RWPE1 (cell line): ENCODE results near the gene PTPRN2.

ENCODE experiments used
- CTCF ChIA-PET: fragments of 350-600 bp; sonication (Branson Sonifier 250); formaldehyde crosslinking; extraction: SDS; loops from one replicate; lab custom pipeline; 2021; lab: Yijun Ruan, JAX
- POLR2A ChIA-PET: fragments of 400-600 bp; formaldehyde crosslinking; extraction: SDS; loops from one replicate; lab custom pipeline; 2020; ENCODE audit warnings: antibody characterized with exemption; ENCODE audit not compliant: low non-redundant PET; lab: Yijun Ruan, JAX
- DNase-seq: peaks from one replicate; pipeline ENCODE4 v3.0.0; 2012; ENCODE audit warnings: low spot score
- H3K27ac ChIP-seq: fragments of 450-650 bp; 2 replicates; pipeline ENCODE4 v1.5.1; 2017
- TF ChIP-seq, protein P1 (sequence below): fragments of 450-650 bp; conservative IDR thresholded peaks from 2 replicates; pipeline ENCODE4 v1.5.1; 2017; ENCODE audit warnings: low read depth, mild to moderate bottlenecking

The PTPRN2 gene

DNA sequence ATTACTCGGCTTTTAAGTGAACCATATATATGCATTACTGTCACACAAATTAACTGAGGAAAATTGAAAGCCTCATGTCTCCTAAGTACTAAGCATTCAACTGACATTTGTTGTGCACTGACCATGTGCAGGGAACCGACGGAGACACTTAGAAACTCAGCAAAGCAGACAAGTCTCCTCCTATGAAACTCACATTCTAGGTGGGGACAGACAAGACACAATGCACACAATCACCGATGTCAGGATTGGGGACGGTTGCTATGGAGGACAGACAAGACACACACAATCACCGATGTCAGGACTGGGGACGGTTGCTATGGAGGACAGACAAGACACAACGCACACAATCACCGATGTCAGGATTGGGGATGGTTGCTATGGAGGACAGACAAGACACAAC is 134.0 kb downstream of the PTPRN2 start:
- no peak for DNase-seq

DNA sequence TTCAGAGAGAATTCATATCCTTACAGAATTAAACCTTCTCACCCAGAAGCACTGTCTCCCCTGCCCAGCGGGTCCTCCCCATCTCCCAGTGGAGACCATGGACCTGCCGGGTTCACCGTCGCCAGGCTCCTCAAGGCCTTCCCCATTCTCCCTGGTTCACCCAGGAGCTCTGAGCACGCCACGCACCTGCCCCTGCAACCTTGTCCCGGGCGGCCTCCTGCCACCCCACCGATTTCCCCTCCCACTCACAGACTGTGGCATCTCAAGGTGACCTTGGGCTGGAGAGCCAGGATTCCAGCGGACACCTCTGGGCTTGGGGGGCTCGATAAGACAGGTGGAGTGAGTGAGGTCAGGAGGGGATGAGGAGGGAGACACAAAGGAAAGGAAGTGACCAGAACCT is 135.3 kb downstream of the PTPRN2 start:
- no peak overlapping the region for H3K27ac ChIP-seq
- POLR2A ChIA-PET: no interaction called here
- CTCF ChIA-PET: no interaction called here
- TF ChIP-seq, protein P1, sequence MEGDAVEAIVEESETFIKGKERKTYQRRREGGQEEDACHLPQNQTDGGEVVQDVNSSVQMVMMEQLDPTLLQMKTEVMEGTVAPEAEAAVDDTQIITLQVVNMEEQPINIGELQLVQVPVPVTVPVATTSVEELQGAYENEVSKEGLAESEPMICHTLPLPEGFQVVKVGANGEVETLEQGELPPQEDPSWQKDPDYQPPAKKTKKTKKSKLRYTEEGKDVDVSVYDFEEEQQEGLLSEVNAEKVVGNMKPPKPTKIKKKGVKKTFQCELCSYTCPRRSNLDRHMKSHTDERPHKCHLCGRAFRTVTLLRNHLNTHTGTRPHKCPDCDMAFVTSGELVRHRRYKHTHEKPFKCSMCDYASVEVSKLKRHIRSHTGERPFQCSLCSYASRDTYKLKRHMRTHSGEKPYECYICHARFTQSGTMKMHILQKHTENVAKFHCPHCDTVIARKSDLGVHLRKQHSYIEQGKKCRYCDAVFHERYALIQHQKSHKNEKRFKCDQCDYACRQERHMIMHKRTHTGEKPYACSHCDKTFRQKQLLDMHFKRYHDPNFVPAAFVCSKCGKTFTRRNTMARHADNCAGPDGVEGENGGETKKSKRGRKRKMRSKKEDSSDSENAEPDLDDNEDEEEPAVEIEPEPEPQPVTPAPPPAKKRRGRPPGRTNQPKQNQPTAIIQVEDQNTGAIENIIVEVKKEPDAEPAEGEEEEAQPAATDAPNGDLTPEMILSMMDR: no peak
- DNase-seq: no peak

More for the DNA sequence above, 134.0 kb downstream of the PTPRN2 start:
- TF ChIP-seq, protein P1: no peak
- no peak overlapping the region for H3K27ac ChIP-seq
- ChIA-PET POLR2A (no interaction called here), CTCF (no interaction called here)

DNA sequence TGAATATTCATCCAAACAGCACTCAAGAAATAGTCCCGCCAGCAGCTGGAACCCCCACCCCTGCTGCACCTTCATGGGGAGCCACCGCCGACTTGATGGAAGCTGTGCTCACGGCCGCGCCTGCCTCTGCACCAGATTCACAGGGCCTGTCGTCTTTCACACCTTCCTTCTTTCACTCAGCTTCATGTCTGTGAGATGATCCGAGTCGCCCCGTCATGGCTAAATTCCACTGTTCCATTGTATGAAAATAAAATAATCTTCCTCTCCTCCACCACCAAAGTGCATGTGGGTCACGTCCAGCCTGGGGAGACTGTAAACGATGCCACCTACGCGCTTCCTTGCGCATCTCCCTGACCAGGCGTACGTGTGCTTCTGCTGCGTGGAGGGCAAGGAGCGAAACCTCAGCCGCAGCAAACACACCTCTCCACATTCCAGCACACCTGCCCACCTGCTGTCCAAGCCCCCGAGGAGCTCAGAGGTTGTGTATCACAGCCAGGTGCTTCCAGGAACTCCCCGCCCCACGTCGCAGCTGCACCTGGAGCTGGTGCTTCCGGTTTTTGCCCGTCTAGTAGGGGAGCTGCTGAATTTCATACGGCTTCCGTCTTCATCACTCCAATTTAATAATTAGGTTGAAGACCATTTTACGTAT is 137.0 kb downstream of the PTPRN2 start:
- TF ChIP-seq, protein P1: no peak
- POLR2A ChIA-PET: no interaction called here
- no peak overlapping the region for H3K27ac ChIP-seq
- DNase-seq: no peak
- CTCF ChIA-PET: no interaction called here

DNA sequence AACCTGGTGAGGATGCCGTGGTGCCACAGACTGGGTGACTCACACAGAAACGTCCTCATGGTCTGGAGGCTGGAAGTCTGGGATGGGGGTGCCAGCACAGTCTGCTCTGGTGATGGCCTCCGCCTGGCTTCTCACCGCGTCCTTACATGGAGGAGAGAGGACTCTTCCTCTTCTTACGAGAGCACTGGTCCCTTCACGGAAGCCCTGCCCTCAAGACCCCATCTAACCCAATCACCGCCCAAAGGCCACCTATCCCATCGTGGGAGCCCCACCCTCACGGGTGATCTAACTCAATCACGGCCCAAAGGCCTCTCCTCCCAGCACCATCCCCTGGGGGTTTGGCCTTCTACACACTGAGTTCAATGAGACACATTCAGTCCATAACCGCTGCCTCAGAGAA is 137.7 kb downstream of the PTPRN2 start:
- no peak for DNase-seq
- CTCF ChIA-PET: no interaction called here
- TF ChIP-seq, protein P1: no peak
- no peak overlapping the region for H3K27ac ChIP-seq
- POLR2A ChIA-PET: no interaction called here

DNA sequence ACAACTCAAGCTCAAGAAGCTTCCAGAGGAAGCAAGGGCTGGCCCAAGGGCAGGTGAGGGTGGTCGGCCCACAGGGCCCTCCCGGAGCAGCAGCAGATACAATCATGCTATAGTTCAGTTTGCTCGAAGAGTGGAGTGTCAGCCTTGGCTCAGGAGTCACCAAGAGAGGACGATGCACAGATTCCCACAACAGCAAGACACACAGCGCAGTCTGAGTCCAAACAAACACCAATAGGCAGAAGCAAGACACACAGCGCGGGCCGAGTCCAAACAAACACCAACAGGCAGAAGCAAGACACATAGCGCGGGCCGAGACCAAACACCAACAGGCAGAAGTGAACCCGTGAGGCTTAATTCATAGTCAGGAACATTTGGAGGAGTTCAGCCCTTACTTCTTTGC is 138.4 kb downstream of the PTPRN2 start:
- ChIA-PET POLR2A (no interaction called here), CTCF (no interaction called here)
- H3K27ac ChIP-seq: no peak overlapping the region
- DNase-seq: no peak
- TF ChIP-seq, protein P1: no peak

DNA sequence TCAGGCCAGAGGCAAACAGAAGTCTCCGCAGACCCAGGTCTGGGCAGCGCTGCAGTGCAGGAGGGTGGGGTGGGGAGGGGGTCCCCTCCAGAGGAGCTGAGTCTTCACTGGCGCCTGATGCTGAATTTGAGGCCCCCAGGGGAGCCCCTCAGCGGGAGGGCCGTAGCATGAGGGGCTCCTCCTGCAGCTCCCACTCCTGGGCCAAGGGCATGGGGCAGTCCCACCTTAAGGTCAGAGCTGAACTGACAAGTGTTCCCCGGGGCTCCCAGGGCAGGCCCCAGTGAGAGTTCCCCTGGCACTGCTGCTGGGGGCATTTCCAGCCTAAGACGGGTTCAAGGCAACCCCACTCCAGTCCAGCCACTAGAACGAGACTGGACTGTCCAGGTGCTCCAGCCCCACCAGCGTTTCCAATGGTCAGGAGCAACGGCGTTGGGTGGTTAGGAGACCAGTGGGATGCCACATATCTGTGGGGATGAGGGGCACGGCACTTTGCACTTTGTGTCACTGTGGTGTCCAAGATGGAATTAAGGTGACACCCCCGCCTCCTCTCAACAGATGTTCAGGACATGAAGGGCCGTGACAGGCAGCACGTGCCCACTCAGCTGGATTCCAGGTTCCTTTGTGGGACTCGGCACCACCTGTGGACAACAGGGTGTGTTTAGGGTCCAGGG is 139.1 kb downstream of the PTPRN2 start:
- ChIA-PET POLR2A (no interaction called here), CTCF (no interaction called here)
- TF ChIP-seq, protein P1: no peak
- DNase-seq: no peak
- no peak overlapping the region for H3K27ac ChIP-seq
